Measurements from ENCODE around the gene FNDC5.

DNA sequence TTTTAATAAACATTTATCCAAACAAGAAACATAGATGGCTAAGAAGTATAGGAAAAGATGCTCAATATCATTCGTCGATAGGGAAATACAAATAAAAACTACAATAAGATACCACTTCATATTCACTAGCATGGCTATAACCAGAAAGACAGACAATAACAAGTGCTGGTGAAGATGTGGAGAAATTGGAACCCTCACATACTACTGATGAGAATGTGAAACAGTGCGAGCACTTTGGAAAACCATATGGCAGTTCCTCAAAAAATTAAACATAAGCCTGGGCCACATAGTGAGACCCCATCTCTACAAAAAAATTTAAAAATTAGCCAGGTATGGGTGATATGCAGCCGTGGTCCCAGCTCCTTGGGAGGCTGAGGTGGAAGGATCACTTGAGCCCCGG lies 39.6 kb upstream of the FNDC5 start:
- TF ChIP-seq ZNF331 (CRISPR knock-in tag; IDR thresholded peaks at IDR 0.05; ENCODE audit: low read depth) (no peak), POLR2AphosphoS5 (IDR thresholded peaks at IDR 0.05; ENCODE audit: low read depth) (no peak), NANOG (IDR thresholded peaks at IDR 0.05; ENCODE audit: borderline replicate concordance) (no peak)
- TF ChIP-seq, protein P1, sequence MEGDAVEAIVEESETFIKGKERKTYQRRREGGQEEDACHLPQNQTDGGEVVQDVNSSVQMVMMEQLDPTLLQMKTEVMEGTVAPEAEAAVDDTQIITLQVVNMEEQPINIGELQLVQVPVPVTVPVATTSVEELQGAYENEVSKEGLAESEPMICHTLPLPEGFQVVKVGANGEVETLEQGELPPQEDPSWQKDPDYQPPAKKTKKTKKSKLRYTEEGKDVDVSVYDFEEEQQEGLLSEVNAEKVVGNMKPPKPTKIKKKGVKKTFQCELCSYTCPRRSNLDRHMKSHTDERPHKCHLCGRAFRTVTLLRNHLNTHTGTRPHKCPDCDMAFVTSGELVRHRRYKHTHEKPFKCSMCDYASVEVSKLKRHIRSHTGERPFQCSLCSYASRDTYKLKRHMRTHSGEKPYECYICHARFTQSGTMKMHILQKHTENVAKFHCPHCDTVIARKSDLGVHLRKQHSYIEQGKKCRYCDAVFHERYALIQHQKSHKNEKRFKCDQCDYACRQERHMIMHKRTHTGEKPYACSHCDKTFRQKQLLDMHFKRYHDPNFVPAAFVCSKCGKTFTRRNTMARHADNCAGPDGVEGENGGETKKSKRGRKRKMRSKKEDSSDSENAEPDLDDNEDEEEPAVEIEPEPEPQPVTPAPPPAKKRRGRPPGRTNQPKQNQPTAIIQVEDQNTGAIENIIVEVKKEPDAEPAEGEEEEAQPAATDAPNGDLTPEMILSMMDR (conservative IDR thresholded peaks at IDR 0.05; ENCODE audit: low read depth in 2 of 2), result no peak

Measured in GM23338 (cell line).